ENCODE data around the gene GFOD2.
A peak's percentile ranks its signal among the peaks of the same experiment; 100 is the strongest.

Gene GFOD2

DNA sequence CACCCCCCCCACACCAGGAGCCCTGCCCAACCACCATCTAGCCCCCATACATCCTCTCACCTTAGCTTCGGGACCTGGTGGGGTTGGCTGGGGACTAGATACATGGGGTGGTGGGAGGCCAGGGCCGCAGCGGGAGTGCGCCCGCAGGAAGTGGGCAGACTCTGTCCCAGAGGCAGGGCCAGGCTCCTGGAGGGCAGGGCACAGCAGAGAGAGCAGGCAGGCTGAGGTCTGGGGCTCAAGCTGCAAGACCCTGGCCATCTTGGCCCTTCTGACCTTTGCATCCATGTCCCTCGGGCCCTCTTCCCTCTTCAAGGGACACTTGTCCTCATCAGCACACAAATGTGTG, 55.3 kb downstream of the GFOD2 start:
- POLR2A ChIA-PET: interaction anchor here (0.6 kb wide), 1 partner anchor 271 kb away, joined by 3 read pairs; no protein-coding TSS in a partner anchor

DNA sequence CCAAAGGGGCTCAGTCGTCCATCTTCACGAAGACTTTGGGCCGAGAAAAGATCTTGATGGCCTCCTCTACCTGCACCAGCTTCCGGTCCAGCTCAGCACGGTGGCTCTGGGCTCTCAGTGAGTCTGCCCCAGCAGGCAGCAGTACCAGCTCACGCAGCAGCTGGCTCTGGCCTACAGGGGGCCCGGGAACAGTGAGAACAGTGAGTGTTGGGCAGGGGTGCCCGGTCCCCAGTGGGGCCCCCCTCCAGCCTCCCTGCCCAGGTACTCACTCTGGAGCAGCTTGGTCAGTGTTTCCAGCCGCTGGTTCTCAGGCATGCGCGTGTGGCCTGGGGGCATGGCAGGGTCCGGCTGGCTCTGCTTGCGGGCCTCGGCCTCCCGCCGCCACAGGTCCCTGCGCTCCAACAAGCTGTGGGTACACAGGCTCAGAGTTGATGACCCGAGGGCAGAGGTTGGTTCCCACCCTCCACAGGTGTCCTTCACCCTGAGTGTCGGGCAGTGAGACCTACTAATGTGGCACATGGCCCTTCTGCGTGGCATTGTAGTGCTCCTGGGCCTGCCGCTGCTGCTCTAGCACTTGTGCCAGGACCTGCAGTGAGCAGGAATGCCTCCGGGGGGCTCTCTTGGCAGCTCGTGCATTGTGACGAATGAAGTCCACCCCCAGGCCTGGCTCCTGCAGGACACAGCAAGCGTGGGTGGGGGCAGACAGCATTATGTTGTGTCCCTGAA, 55.8 kb downstream of the GFOD2 start:
- peaks cover 0 to 46% of the 10 kb centered on the region in 2 experiments; a peak in 1 of 3 replicates for H3K36me3 ChIP-seq (ENCODE audit: control insufficient read depth in 2 of 2, insufficient read depth in 1 of 2, low read length in 2 of 2)
- H3K9me3 ChIP-seq (ENCODE audit: control insufficient read depth, insufficient read depth, low read depth, low read length): no peaks in the 10 kb centered on the region
- H3K27ac ChIP-seq (ENCODE audit: extremely low read depth, low read depth, low read length): no peak overlapping the region
- ChIA-PET POLR2A (interaction anchor here (0.8 kb wide), 1 partner anchor 272 kb away, joined by 3 read pairs; no protein-coding TSS in a partner anchor), CTCF (interaction anchor here (0.5 to 1.4 kb wide), 12 partner anchors 11 to 420 kb away, joined by 3 to 6 read pairs (median 3); partner anchors contain the start of gene CARMIL2)
- TF ChIP-seq ZNF2 (tag by site-specific recombination; IDR thresholded peaks at IDR 0.05): peak; percentile 62; the same call in 1 of the 2 replicates
- TF ChIP-seq ZBTB8A (tag by site-specific recombination; IDR thresholded peaks at IDR 0.05): no peak
- TF ChIP-seq, protein P1, sequence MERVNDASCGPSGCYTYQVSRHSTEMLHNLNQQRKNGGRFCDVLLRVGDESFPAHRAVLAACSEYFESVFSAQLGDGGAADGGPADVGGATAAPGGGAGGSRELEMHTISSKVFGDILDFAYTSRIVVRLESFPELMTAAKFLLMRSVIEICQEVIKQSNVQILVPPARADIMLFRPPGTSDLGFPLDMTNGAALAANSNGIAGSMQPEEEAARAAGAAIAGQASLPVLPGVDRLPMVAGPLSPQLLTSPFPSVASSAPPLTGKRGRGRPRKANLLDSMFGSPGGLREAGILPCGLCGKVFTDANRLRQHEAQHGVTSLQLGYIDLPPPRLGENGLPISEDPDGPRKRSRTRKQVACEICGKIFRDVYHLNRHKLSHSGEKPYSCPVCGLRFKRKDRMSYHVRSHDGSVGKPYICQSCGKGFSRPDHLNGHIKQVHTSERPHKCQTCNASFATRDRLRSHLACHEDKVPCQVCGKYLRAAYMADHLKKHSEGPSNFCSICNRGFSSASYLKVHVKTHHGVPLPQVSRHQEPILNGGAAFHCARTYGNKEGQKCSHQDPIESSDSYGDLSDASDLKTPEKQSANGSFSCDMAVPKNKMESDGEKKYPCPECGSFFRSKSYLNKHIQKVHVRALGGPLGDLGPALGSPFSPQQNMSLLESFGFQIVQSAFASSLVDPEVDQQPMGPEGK (tag by site-specific recombination; IDR thresholded peaks at IDR 0.05): 0 out of 2 replicates have a peak, but pooled peaks have one; percentile 13
- 0 out of 2 replicates have a peak, but pooled peaks have one; percentile 17 for TF ChIP-seq ZBTB17 (tag by site-specific recombination; IDR thresholded peaks at IDR 0.05)
- no peak for TF ChIP-seq ZNF473 (tag by site-specific recombination; IDR thresholded peaks at IDR 0.05)
- TF ChIP-seq ZIC2 (tag by site-specific recombination; IDR thresholded peaks at IDR 0.05): peak; percentile 29
- peak; percentile 83; the same call in 1 of the 2 replicates for TF ChIP-seq EGR2 (tag by site-specific recombination; IDR thresholded peaks at IDR 0.05; ENCODE audit: low read depth)
- TF ChIP-seq, protein P2, sequence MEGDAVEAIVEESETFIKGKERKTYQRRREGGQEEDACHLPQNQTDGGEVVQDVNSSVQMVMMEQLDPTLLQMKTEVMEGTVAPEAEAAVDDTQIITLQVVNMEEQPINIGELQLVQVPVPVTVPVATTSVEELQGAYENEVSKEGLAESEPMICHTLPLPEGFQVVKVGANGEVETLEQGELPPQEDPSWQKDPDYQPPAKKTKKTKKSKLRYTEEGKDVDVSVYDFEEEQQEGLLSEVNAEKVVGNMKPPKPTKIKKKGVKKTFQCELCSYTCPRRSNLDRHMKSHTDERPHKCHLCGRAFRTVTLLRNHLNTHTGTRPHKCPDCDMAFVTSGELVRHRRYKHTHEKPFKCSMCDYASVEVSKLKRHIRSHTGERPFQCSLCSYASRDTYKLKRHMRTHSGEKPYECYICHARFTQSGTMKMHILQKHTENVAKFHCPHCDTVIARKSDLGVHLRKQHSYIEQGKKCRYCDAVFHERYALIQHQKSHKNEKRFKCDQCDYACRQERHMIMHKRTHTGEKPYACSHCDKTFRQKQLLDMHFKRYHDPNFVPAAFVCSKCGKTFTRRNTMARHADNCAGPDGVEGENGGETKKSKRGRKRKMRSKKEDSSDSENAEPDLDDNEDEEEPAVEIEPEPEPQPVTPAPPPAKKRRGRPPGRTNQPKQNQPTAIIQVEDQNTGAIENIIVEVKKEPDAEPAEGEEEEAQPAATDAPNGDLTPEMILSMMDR (tag by site-specific recombination; IDR thresholded peaks at IDR 0.05): 0 out of 2 replicates have a peak, but pooled peaks have one; percentile 8
- H3K4me3 ChIP-seq (ENCODE audit: low read depth, low read length): no peak overlapping the region
- 0 out of 2 replicates have a peak, but pooled peaks cover 4% of the 10 kb centered on the region for H3K4me1 ChIP-seq (ENCODE audit: control insufficient read depth, insufficient read depth, low read length)

More for the DNA sequence above, 55.3 kb downstream of the GFOD2 start:
- Histone ChIP-seq H3K4me1 (ENCODE audit: control insufficient read depth, insufficient read depth, low read length) (0 out of 2 replicates have a peak, but pooled peaks cover 4% of the 10 kb centered on the region), H3K27ac (ENCODE audit: extremely low read depth, low read depth, low read length) (no peak overlapping the region), H3K36me3 (ENCODE audit: control insufficient read depth in 2 of 2, insufficient read depth in 1 of 2, low read length in 2 of 2) (peaks cover 0 to 41% of the 10 kb centered on the region in 2 experiments; a peak in 1 of 3 replicates), H3K4me3 (ENCODE audit: low read depth, low read length) (no peak overlapping the region), H3K9me3 (ENCODE audit: control insufficient read depth, insufficient read depth, low read depth, low read length) (no peaks in the 10 kb centered on the region)
- CTCF ChIA-PET: interaction anchor here (1.0 to 1.4 kb wide), 6 partner anchors 8 to 153 kb away, joined by 3 to 4 read pairs (median 3); no protein-coding TSS in a partner anchor
- TF ChIP-seq ZSCAN23 (tag by site-specific recombination; IDR thresholded peaks at IDR 0.05) (no peak), SP3 (tag by site-specific recombination; IDR thresholded peaks at IDR 0.05) (no peak), SETDB1 (IDR thresholded peaks at IDR 0.05; ENCODE audit: insufficient read length, low read length) (no peak), ZBTB20 (tag by site-specific recombination; IDR thresholded peaks at IDR 0.05) (no peak), BCL11A (tag by site-specific recombination; IDR thresholded peaks at IDR 0.05; ENCODE audit: low read depth) (no peak), ZFHX2 (tag by site-specific recombination; conservative IDR thresholded peaks at IDR 0.05) (0 out of 2 replicates have a peak, but pooled peaks have one; percentile 72), EGR2 (tag by site-specific recombination; IDR thresholded peaks at IDR 0.05; ENCODE audit: low read depth) (peak; percentile 7; the same call in 1 of the 2 replicates)
- TF ChIP-seq, protein P3, sequence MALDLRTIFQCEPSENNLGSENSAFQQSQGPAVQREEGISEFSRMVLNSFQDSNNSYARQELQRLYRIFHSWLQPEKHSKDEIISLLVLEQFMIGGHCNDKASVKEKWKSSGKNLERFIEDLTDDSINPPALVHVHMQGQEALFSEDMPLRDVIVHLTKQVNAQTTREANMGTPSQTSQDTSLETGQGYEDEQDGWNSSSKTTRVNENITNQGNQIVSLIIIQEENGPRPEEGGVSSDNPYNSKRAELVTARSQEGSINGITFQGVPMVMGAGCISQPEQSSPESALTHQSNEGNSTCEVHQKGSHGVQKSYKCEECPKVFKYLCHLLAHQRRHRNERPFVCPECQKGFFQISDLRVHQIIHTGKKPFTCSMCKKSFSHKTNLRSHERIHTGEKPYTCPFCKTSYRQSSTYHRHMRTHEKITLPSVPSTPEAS (tag by site-specific recombination; IDR thresholded peaks at IDR 0.05): no peak
- TF ChIP-seq, protein P4, sequence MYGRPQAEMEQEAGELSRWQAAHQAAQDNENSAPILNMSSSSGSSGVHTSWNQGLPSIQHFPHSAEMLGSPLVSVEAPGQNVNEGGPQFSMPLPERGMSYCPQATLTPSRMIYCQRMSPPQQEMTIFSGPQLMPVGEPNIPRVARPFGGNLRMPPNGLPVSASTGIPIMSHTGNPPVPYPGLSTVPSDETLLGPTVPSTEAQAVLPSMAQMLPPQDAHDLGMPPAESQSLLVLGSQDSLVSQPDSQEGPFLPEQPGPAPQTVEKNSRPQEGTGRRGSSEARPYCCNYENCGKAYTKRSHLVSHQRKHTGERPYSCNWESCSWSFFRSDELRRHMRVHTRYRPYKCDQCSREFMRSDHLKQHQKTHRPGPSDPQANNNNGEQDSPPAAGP (tag by site-specific recombination; IDR thresholded peaks at IDR 0.05): no peak

Data from HEK293 (cell line).